Kidney (tissue), 14 donors: Measurements from ENCODE around the gene PFN3. TPM values are rescaled to one million over a fixed set of nuclear protein-coding genes. Genes with fewer than 3 reads are reported as not detected.

Source experiments
- DNase-seq, 5 donors: peaks; one replicate each; pipeline ENCODE4 v3.0.0-alpha.2; 2013 to 2020
- FAIRE-seq: peaks from 2 replicates; lab custom pipeline; 2012; peaks lifted over from hg19 to GRCh38; lab: Jason Lieb, UNC
- H3K27ac ChIP-seq, 2 donors: one replicate each; pipeline ENCODE4 v1.7.0; 2013; ENCODE audit warnings: low read depth in 2 of 2, low read length in 2 of 2, inconsistent platforms in 1 of 2
- H3K27me3 ChIP-seq: one replicate; pipeline ENCODE4 v1.7.1; 2013; ENCODE audit warnings: low read length, inconsistent platforms; ENCODE audit not compliant: control insufficient read depth, insufficient read depth
- H3K36me3 ChIP-seq, 3 donors: one replicate each; pipeline versions ENCODE4 v1.7.0 to v1.7.1; 2013; ENCODE audit warnings: low read length in 3 of 3, control low read depth in 1 of 3, inconsistent platforms in 1 of 3; ENCODE audit not compliant: insufficient read depth in 3 of 3, control insufficient read depth in 2 of 3
- H3K4me1 ChIP-seq, 3 donors: one replicate each; pipeline versions ENCODE4 v1.7.0 to v1.7.1; 2013; ENCODE audit warnings: low read length in 3 of 3, inconsistent platforms in 1 of 3, low read depth in 1 of 3; ENCODE audit not compliant: control insufficient read depth in 2 of 3, insufficient read depth in 2 of 3
- H3K4me3 ChIP-seq, 3 donors: one replicate each; pipeline versions ENCODE4 v1.7.0 to v1.8.1; 2013; ENCODE audit warnings: low read length in 3 of 3, control low read depth in 1 of 3, inconsistent platforms in 1 of 3
- H3K9ac ChIP-seq, 3 donors: one replicate each; pipeline versions ENCODE4 v1.7.0 to v1.7.1; 2013; ENCODE audit warnings: low read length in 3 of 3, control low read depth in 1 of 3, inconsistent platforms in 1 of 3
- H3K9me3 ChIP-seq, 3 donors: one replicate each; pipeline versions ENCODE4 v1.7.0 to v1.7.1; 2013; ENCODE audit warnings: low read length in 3 of 3, control low read depth in 1 of 3, inconsistent platforms in 1 of 3; ENCODE audit not compliant: control insufficient read depth in 2 of 3, insufficient read depth in 1 of 3
- intact Hi-C: fragments of 100-400 bp; cut with DNase I; formaldehyde crosslinking; loops from one replicate; pipeline ENCODE4 v1.11.1; 2022
- polyA plus RNA-seq: library from polyadenylated mRNA; stranded (reverse); fragments of 350-450 nt; fragmentation: Illumina TruSeq; extraction: RNeasy Lipid Tissue Mini Kit (QIAGEN cat#74804); gene quantifications from one replicate; pipeline ENCODE4 v1.2.3, GENCODE V29; 2014; ENCODE audit warnings: low read depth, low replicate concordance; ENCODE audit not compliant: insufficient read depth
- total RNA-seq: library from RNA; stranded (reverse); fragmentation: NEBNext Ultra II Directional; extraction: Animal tissue kit (Norgen Biotek cat#: 25700); gene quantifications from one replicate; pipeline ENCODE4 v1.2.1, GENCODE V29; 2021
- TF ChIP-seq, protein P1 (sequence below): IDR thresholded peaks from 3 replicates; pipeline ENCODE4 v1.5.1; 2012; ENCODE audit warnings: mild to moderate bottlenecking, moderate library complexity, borderline replicate concordance; ENCODE audit not compliant: insufficient read depth; ENCODE audit errors: extremely low read depth
- donor health status: control.
- donor health status: control.
- donor health status: control.
- donor health status: control.
- donor health status: control.
- donor health status: DM: yes; HTN: yes; CAD: no.
- donor health status: Normal renal cell carcinoma (clear cell type).

Gene PFN3
- total and polyA plus RNA-seq, 2 donors from 2014 or later = not detected

DNA sequence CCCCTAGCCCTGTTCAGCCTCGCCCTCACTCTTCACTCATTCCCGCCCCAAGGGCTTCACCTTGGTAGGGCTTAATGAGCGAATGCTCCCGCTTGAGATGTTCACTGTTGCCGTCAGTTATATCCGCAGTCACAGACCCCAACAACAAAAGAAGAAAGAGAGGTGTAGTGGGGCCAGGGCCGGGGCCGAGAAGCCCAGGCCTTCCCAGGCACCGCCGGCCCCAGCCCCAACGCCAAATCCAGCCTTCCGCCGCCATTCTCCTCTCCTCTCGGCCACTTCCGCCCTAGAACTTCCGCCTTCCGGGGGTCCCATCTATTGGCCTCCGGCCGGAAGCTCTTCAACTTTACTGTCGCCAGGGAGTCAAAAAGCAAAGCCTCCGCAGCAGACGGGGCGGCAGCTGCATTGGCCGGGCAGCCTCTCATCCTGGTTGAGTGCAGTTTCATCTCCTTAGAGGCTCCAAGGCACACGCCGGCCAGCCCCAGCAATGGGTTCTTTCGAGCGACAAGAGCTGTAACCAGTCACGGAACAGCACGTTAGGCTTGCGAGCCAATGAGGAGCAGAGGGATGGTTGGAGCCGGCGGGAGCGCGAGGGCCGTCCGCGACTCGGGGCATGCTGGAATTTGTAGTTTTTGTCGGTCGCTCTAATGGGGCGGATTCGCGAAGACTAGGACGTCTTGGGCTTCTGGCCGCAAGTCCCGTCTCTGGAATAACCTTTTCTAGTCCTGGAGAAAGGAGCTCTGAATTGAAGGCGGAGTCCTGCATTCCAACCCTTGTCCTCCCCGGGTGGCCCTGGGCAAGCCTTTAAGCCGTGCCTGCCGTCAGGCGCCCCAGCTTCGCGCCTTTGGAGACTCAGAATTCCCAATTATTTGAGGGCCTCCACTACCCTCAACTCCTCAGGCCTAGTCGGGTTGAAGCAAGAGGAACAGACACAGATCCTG is 48.8 kb downstream of the PFN3 start, which contains the start of gene LMAN2:
Gene LMAN2 (minus strand): TSS at position 277 of the 938 bp plus-strand sequence. CDS start 21 bp downstream, at position 256.
- intact Hi-C loops = no loop called here
- FAIRE-seq = no peak

DNA sequence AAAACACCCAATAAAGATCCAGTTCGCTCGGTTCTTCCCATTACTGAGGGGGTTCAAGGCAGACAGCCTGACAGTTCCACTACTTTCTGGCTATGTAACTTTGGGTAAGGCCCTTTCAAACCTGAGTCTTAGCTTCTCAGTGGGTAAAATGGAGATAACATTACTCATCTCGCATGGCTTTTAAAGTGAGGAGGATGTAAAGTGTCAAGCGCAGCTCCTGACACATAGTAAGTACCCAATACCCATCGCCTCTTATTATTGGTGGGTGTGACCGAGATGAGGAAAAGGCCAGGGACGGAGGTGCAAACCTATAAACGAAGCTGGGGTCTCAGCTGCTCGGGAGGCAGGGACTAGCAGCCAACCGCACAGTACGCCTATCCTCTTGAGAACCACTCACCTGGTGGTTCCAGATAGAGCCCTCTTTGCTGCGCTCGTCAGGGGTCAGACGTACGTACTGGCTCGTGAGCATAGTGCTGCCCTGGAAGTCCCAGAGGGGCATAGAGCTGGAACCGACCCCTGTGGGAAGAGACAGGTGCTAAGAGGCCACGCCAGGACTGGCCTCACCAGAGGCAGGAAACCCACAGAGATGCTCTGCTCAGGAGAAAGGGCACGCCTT is 49.6 kb downstream of the PFN3 start:
- TF ChIP-seq, protein P1, sequence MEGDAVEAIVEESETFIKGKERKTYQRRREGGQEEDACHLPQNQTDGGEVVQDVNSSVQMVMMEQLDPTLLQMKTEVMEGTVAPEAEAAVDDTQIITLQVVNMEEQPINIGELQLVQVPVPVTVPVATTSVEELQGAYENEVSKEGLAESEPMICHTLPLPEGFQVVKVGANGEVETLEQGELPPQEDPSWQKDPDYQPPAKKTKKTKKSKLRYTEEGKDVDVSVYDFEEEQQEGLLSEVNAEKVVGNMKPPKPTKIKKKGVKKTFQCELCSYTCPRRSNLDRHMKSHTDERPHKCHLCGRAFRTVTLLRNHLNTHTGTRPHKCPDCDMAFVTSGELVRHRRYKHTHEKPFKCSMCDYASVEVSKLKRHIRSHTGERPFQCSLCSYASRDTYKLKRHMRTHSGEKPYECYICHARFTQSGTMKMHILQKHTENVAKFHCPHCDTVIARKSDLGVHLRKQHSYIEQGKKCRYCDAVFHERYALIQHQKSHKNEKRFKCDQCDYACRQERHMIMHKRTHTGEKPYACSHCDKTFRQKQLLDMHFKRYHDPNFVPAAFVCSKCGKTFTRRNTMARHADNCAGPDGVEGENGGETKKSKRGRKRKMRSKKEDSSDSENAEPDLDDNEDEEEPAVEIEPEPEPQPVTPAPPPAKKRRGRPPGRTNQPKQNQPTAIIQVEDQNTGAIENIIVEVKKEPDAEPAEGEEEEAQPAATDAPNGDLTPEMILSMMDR = no peak
- intact Hi-C loops = no loop called here
- FAIRE-seq (no peak), DNase-seq (no peak)
- H3K9me3 ChIP-seq = no peaks in the 10 kb centered on the region
- peak overlapping the region; percentile 90 to 96 for H3K27ac ChIP-seq
- H3K9ac ChIP-seq = peak overlapping the region; percentile 88 to 100 (median 94)
- H3K4me3 ChIP-seq = peak overlapping the region; percentile 85 to 100 (median 99)
- H3K27me3 ChIP-seq = no peaks in the 10 kb centered on the region
- peaks cover 4 to 19% (median 13%) of the 10 kb centered on the region in 3 donors for H3K4me1 ChIP-seq
- H3K36me3 ChIP-seq = peaks cover 0 to 7% (median 5%) of the 10 kb centered on the region in 3 donors

More for the DNA sequence above, 48.8 kb downstream of the PFN3 start, which contains the start of gene LMAN2:
- H3K9ac ChIP-seq = peak within 1 kb of the TSS; percentile 88 to 100 (median 94)
- H3K36me3 ChIP-seq = peaks cover 0 to 7% (median 5%) of the 10 kb centered on the region in 3 donors
- DNase-seq = peak; percentile 93 to 99 (median 96)
- TF ChIP-seq, protein P1 = no peak
- no peaks in the 10 kb centered on the region for H3K27me3 ChIP-seq
- H3K4me1 ChIP-seq = peaks cover 4 to 19% (median 13%) of the 10 kb centered on the region in 3 donors
- H3K4me3 ChIP-seq = peak within 1 kb of the TSS; percentile 85 to 100 (median 99)
- peak within 1 kb of the TSS; percentile 90 to 96 for H3K27ac ChIP-seq
- no peaks in the 10 kb centered on the region for H3K9me3 ChIP-seq

Other genes with a start within 250 kb of the PFN3 start
- 25.0 TPM for gene RAB24, start 96.9 kb downstream of the PFN3 start, total RNA-seq
- gene RAB24, start 96.9 kb downstream of the PFN3 start, polyA plus RNA-seq = 77.6 TPM
- gene PRELID1, start 96.9 kb downstream of the PFN3 start, total RNA-seq = 90.8 TPM
- 351 TPM for gene PRELID1, start 96.9 kb downstream of the PFN3 start, polyA plus RNA-seq
- 6.6 TPM for gene MXD3, start 88.8 kb downstream of the PFN3 start, total RNA-seq
- 4.9 TPM for gene MXD3, start 88.8 kb downstream of the PFN3 start, polyA plus RNA-seq
- 137 TPM for gene LMAN2, start 49.0 kb downstream of the PFN3 start, total RNA-seq
- 190 TPM for gene LMAN2, start 49.0 kb downstream of the PFN3 start, polyA plus RNA-seq
- gene RGS14, start 42.7 kb downstream of the PFN3 start, total RNA-seq = 28.4 TPM
- 56.3 TPM for gene RGS14, start 42.7 kb downstream of the PFN3 start, polyA plus RNA-seq
- gene SLC34A1, start 16.2 kb downstream of the PFN3 start, total RNA-seq = 0.91 TPM
- gene SLC34A1, start 16.2 kb downstream of the PFN3 start, polyA plus RNA-seq = 211 TPM
- 4.2 TPM for gene F12, start 8.9 kb upstream of the PFN3 start, total RNA-seq
- 3.1 TPM for gene F12, start 8.9 kb upstream of the PFN3 start, polyA plus RNA-seq
- gene GRK6, start 26.0 kb upstream of the PFN3 start, total RNA-seq = 37.8 TPM
- 9.6 TPM for gene GRK6, start 26.0 kb upstream of the PFN3 start, polyA plus RNA-seq
- gene PRR7, start 46.2 kb upstream of the PFN3 start, total RNA-seq = 5.5 TPM
- 1.6 TPM for gene PRR7, start 46.2 kb upstream of the PFN3 start, polyA plus RNA-seq
- 64.2 TPM for gene DBN1, start 73.0 kb upstream of the PFN3 start, total RNA-seq
- 56.5 TPM for gene DBN1, start 73.0 kb upstream of the PFN3 start, polyA plus RNA-seq
- gene PDLIM7, start 96.9 kb upstream of the PFN3 start, total RNA-seq = 89.7 TPM
- gene PDLIM7, start 96.9 kb upstream of the PFN3 start, polyA plus RNA-seq = 46.4 TPM
- 18.6 TPM for gene DOK3, start 109.2 kb upstream of the PFN3 start, total RNA-seq
- 1.9 TPM for gene DOK3, start 109.2 kb upstream of the PFN3 start, polyA plus RNA-seq
- gene DDX41, start 116.3 kb upstream of the PFN3 start, total RNA-seq = 86.7 TPM
- 97.3 TPM for gene DDX41, start 116.3 kb upstream of the PFN3 start, polyA plus RNA-seq
- 77.8 TPM for gene FAM193B, start 153.9 kb upstream of the PFN3 start, total RNA-seq
- 61.0 TPM for gene FAM193B, start 153.9 kb upstream of the PFN3 start, polyA plus RNA-seq
- gene TMED9, start 191.5 kb upstream of the PFN3 start, total RNA-seq = 168 TPM
- gene TMED9, start 191.5 kb upstream of the PFN3 start, polyA plus RNA-seq = 214 TPM
- 30.7 TPM for gene B4GALT7, start 199.5 kb upstream of the PFN3 start, total RNA-seq
- gene B4GALT7, start 199.5 kb upstream of the PFN3 start, polyA plus RNA-seq = 42.6 TPM